Tibial nerve (tissue), 4 donors: Measurements from ENCODE around the gene VEGFD. TPM values are rescaled to one million over a fixed set of nuclear protein-coding genes. Genes with fewer than 3 reads are reported as not detected.

Source experiments
- DNase-seq, 2 donors: peaks; one replicate each; pipeline ENCODE4 v3.0.0-alpha.2; 2019; ENCODE audit warnings: low spot score in 2 of 2
- H3K27ac ChIP-seq, 4 donors: fragments of 200-600 bp; sonication (generic) in 3 of 4; one replicate each; pipeline ENCODE4 v1.5.1; 2017 to 2019; ENCODE audit warnings: mild to moderate bottlenecking in 1 of 4
- H3K27me3 ChIP-seq, 2 donors: fragments of 200-600 bp; sonication (generic) in 1 of 2; one replicate each; pipeline versions ENCODE4 v1.5.1 to v1.6.0; 2017 to 2019
- H3K36me3 ChIP-seq, 3 donors: fragments of 200-600 bp; sonication (generic); one replicate each; pipeline ENCODE4 v1.5.1; 2018 to 2019
- H3K4me1 ChIP-seq, 4 donors: fragments of 200-600 bp; sonication (generic) in 3 of 4; one replicate each; pipeline ENCODE4 v1.5.1; 2017 to 2019
- H3K4me3 ChIP-seq, 4 donors: fragments of 200-600 bp; sonication (generic) in 3 of 4; one replicate each; pipeline ENCODE4 v1.5.1; 2017 to 2019; ENCODE audit warnings: mild to moderate bottlenecking in 1 of 4, moderate library complexity in 1 of 4
- H3K9me3 ChIP-seq, 4 donors: fragments of 200-600 bp; sonication (generic) in 3 of 4; one replicate each; pipeline ENCODE4 v1.5.1; 2017 to 2019
- EP300 ChIP-seq, 2 donors: sonication (generic); formaldehyde crosslinking; IDR thresholded peaks; one replicate each; pipeline ENCODE4 v1.6.1; 2017; ENCODE audit warnings: antibody characterized with exemption in 2 of 2, mild to moderate bottlenecking in 1 of 2
- POLR2A ChIP-seq, 2 donors: fragments of 450-650 bp; IDR thresholded peaks; one replicate each; pipeline ENCODE4 v1.6.1; 2017; ENCODE audit warnings: antibody characterized with exemption in 2 of 2, mild to moderate bottlenecking in 2 of 2, moderate library complexity in 2 of 2
- WGBS, 2 donors: methylation state at CpG; one replicate each; pipeline ENCODE4 v1.1.5; 2018; 5-methylcytosine and 5-hydroxymethylcytosine counted together
- total RNA-seq, 4 donors: library from RNA; depleted of rRNA; stranded (reverse); fragments of >200 nt; gene quantifications; one replicate each; pipeline ENCODE4 v1.1.0, GENCODE V29; 2016
- TF ChIP-seq, protein P1 (sequence below), 5 experiments: fragments of 200-600 bp in 3 of 5; fragments of 450-650 bp in 2 of 5; sonication (generic) in 3 of 5; IDR thresholded peaks; one replicate each; pipeline ENCODE4 v1.5.1; 2016 to 2019; ENCODE audit warnings: antibody characterized with exemption in 5 of 5, mild to moderate bottlenecking in 3 of 5, moderate library complexity in 2 of 5

VEGFD gene
- total RNA-seq, 4 donors from 2014 or later = 1.5 to 5.0 (median 1.8) TPM

DNA sequence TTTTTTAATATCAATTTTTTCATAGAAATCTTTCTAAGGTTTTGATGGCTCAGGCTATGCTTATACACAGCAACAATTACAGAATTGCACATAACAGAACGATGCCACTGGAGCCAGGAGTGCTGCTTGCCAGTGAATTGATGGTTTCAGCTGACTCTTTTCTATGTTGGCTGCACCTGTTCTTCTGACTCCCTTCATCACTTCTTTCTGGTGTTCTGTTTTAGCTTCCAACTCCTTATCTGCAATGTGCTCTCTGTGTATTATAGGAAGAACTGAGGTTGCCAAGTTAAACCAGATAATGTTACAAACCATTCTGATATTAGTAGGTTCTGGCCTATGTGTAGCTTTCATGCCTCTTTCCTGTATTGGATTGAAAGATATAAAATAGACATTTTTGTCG lies 11.6 kb upstream of the VEGFD start:
- no peak overlapping the region for H3K4me3 ChIP-seq
- no peaks in the 10 kb centered on the region for H3K27me3 ChIP-seq
- DNase-seq = no peak
- no peaks in the 10 kb centered on the region for H3K9me3 ChIP-seq
- no peak overlapping the region for H3K27ac ChIP-seq
- no peaks in the 10 kb centered on the region for H3K4me1 ChIP-seq
- H3K36me3 ChIP-seq = no peaks in the 10 kb centered on the region
- WGBS, 2 donors = 70 to 72% methylated on average over 2 of the region's 2 CpGs
- TF ChIP-seq POLR2A (IDR thresholded peaks at IDR 0.05) = no peak
- TF ChIP-seq EP300 (IDR thresholded peaks at IDR 0.05) = no peak
- TF ChIP-seq, protein P1, sequence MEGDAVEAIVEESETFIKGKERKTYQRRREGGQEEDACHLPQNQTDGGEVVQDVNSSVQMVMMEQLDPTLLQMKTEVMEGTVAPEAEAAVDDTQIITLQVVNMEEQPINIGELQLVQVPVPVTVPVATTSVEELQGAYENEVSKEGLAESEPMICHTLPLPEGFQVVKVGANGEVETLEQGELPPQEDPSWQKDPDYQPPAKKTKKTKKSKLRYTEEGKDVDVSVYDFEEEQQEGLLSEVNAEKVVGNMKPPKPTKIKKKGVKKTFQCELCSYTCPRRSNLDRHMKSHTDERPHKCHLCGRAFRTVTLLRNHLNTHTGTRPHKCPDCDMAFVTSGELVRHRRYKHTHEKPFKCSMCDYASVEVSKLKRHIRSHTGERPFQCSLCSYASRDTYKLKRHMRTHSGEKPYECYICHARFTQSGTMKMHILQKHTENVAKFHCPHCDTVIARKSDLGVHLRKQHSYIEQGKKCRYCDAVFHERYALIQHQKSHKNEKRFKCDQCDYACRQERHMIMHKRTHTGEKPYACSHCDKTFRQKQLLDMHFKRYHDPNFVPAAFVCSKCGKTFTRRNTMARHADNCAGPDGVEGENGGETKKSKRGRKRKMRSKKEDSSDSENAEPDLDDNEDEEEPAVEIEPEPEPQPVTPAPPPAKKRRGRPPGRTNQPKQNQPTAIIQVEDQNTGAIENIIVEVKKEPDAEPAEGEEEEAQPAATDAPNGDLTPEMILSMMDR (IDR thresholded peaks at IDR 0.05) = no peak

DNA sequence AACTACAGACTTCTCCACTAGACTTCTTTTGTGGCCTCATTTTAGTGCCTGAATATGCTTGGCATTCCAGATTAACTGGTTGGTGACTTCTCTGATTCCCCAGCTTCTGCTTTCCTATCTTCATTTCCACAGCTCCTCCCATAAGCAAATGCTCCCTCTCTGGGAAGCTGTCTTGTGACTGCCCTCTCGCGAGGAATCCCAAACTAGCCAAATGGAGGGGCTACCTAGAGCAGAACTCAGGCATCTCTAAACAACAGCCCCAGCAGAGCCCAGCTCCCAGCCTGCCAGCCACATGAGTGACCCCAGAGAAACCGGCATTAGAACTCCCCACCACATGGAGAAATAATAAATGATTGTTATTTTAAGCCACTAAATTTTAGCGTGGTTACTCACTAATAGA lies 7.6 kb upstream of the VEGFD start:
- DNase-seq = no peak
- Histone ChIP-seq H3K4me3 (no peak overlapping the region), H3K9me3 (no peaks in the 10 kb centered on the region), H3K36me3 (no peaks in the 10 kb centered on the region), H3K4me1 (no peaks in the 10 kb centered on the region), H3K27me3 (no peaks in the 10 kb centered on the region), H3K27ac (no peak overlapping the region)
- 63 to 75% methylated on average over 2 to 4 of the region's 4 CpGs for WGBS, 2 donors
- TF ChIP-seq EP300 (IDR thresholded peaks at IDR 0.05) (no peak), POLR2A (IDR thresholded peaks at IDR 0.05) (no peak)
- TF ChIP-seq, protein P1 (IDR thresholded peaks at IDR 0.05) = no peak

DNA sequence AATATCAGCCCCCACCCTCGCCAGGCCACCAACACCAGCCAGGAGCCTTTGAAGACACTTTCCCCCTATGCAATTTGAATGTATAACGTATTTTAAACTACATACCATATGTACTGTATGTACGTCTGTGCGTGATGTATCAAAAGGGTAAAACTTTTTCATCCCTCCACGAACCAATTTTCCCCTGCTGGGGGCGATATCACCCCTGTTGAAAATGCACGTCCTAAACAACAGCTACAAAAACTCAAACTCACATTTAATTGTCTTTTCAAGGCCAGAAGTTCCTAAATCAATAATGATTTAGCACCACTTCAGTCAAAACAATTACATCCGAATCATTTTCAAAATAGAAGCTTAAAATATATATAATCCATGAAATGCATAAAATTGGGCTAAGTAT lies 1.4 kb downstream of the VEGFD start:
- Histone ChIP-seq H3K27me3 (no peaks in the 10 kb centered on the region), H3K4me1 (no peaks in the 10 kb centered on the region), H3K9me3 (no peaks in the 10 kb centered on the region), H3K4me3 (no peak overlapping the region), H3K36me3 (no peaks in the 10 kb centered on the region), H3K27ac (no peak overlapping the region)
- WGBS, 2 donors = 59 to 79% methylated on average over 8 of the region's 8 CpGs
- TF ChIP-seq EP300 (IDR thresholded peaks at IDR 0.05) = no peak
- TF ChIP-seq POLR2A (IDR thresholded peaks at IDR 0.05) = no peak
- TF ChIP-seq, protein P1 (IDR thresholded peaks at IDR 0.05) = no peak
- no peak for DNase-seq

DNA sequence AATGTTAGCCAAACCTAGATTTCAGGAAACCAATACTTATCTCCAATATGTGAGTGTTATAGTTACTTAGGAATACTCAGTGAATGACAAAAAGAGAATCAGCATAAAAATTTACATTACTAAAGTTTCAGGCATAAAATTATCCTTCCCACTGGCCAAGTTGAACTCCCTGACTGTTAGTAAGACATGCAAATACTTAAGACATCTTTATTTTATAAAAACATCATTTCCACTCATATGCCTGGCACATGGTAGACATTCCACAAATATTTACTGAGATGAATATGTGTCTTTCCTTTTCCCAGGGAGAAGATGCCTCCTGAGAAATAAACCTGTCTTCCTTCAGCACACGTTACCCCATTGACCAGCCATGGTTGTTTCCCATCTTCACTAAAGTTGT lies 7.3 kb downstream of the VEGFD start:
- no peaks in the 10 kb centered on the region for H3K36me3 ChIP-seq

DNA sequence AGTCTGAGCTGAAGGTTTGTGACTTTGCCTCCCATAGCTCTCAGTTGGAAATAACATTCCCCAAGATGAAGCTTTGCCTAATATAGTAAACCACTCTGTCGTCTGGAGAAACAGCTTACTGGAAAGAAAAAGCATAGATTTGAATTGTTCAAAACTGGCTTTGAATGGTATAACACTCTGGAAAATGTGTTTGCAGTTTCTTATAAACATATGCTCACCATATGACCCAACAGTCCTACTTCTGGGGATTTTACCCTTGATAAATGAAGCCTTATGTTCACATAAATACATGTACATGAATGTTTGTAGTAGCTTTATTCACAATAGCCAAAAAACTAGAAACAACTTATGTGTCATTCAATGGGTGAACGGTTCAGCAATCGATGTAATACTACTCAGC lies 10.2 kb downstream of the VEGFD start:
- Histone ChIP-seq H3K36me3 (no peaks in the 10 kb centered on the region), H3K4me1 (no peaks in the 10 kb centered on the region), H3K27me3 (peaks cover 0 to 3% of the 10 kb centered on the region in 2 donors), H3K9me3 (no peaks in the 10 kb centered on the region), H3K4me3 (no peak overlapping the region), H3K27ac (no peak overlapping the region)
- TF ChIP-seq, protein P1 (IDR thresholded peaks at IDR 0.05) = no peak
- no peak for TF ChIP-seq POLR2A (IDR thresholded peaks at IDR 0.05)
- TF ChIP-seq EP300 (IDR thresholded peaks at IDR 0.05) = no peak
- DNase-seq = no peak
- 50 to 61% methylated on average over 3 of the region's 3 CpGs for WGBS, 2 donors

More for the DNA sequence above, 7.3 kb downstream of the VEGFD start:
- no peak overlapping the region for H3K4me3 ChIP-seq
- H3K27me3 ChIP-seq = no peaks in the 10 kb centered on the region
- TF ChIP-seq, protein P1 (IDR thresholded peaks at IDR 0.05) = no peak
- TF ChIP-seq POLR2A (IDR thresholded peaks at IDR 0.05) (no peak), EP300 (IDR thresholded peaks at IDR 0.05) (no peak)
- 62 to 70% methylated on average over 1 of the region's 1 CpG for WGBS, 2 donors
- no peaks in the 10 kb centered on the region for H3K9me3 ChIP-seq
- no peak for DNase-seq
- H3K27ac ChIP-seq = no peak overlapping the region
- no peaks in the 10 kb centered on the region for H3K4me1 ChIP-seq
